Measurements from ENCODE around the gene C1QL4. TPM values are rescaled to one million over a fixed set of nuclear protein-coding genes. Genes with fewer than 3 reads are reported as not detected.
A peak's percentile ranks its signal among the peaks of the same experiment; 100 is the strongest.

The C1QL4 gene
- total and polyA plus RNA-seq, 12 donors = not detected

GRCh38 chr12:49294804-49295081 is 42.2 kb downstream of the C1QL4 start:
- H3K4me3 ChIP-seq = no peak overlapping the region
- no peaks in the 10 kb centered on the region for H3K9me3 ChIP-seq
- peaks cover 27 to 59% (median 53%) of the 10 kb centered on the region in 7 donors for H3K27me3 ChIP-seq
- WGBS, 2 donors = 55 to 67% methylated on average over 5 of the region's 5 CpGs
- DNase-seq (no peak), ATAC-seq (no peak)
- intact Hi-C loops (cut with DNase I) = loop anchor here in 5 of 10 donors (5.0 to 10.0 kb wide), 4 partner anchors 38 to 50 kb away; partner anchors contain the start of genes C1QL4 (in 2 of the 5) and DNAJC22 (in 1 of the 5)
- H3K4me1 ChIP-seq = peaks cover 12 to 40% (median 33%) of the 10 kb centered on the region in 9 donors
- no peak overlapping the region for H3K27ac ChIP-seq
- H3K36me3 ChIP-seq = no peaks in the 10 kb centered on the region
- no peak for TF ChIP-seq CTCF (IDR thresholded peaks at IDR 0.05)

GRCh38 chr12:49294086-49294803 is 42.7 kb downstream of the C1QL4 start:
- H3K4me1 ChIP-seq = peaks cover 12 to 40% (median 33%) of the 10 kb centered on the region in 9 donors

GRCh38 chr12:49293056-49293956 is 43.7 kb downstream of the C1QL4 start:
- Histone ChIP-seq H3K4me3 (peak overlapping the region in 5 of 10 donors; percentile 5 to 25 (median 11)), H3K27ac (no peak overlapping the region), H3K27me3 (peaks cover 26 to 50% (median 39%) of the 10 kb centered on the region in 7 donors), H3K9me3 (no peaks in the 10 kb centered on the region), H3K36me3 (no peaks in the 10 kb centered on the region), H3K4me1 (peaks cover 12 to 40% (median 33%) of the 10 kb centered on the region in 9 donors)
- WGBS, 2 donors = 27% methylated on average over 17 to 18 of the region's 18 CpGs
- intact Hi-C loops (cut with DNase I) = loop anchor here in 4 of 10 donors (5.0 to 10.0 kb wide), 3 partner anchors 44 to 51 kb away; partner anchors contain the start of genes C1QL4 (in 2 of the 4) and DNAJC22 (in 1 of the 4)
- DNase-seq (peak; percentile 27 to 58), ATAC-seq (peak; percentile 36 to 72 (median 56))
- TF ChIP-seq CTCF (IDR thresholded peaks at IDR 0.05) = no peak

More at GRCh38 chr12:49294086-49294803, 42.7 kb downstream of the C1QL4 start:
- Histone ChIP-seq H3K27me3 (peaks cover 27 to 57% (median 48%) of the 10 kb centered on the region in 7 donors), H3K27ac (no peak overlapping the region), H3K9me3 (no peaks in the 10 kb centered on the region), H3K36me3 (no peaks in the 10 kb centered on the region), H3K4me3 (no peak overlapping the region)
- WGBS, 2 donors = 71 to 78% methylated on average over 7 to 8 of the region's 8 CpGs
- ATAC-seq (no peak), DNase-seq (no peak)
- intact Hi-C loops (cut with DNase I) = loop anchor here in 4 of 10 donors (5.0 to 10.0 kb wide), 3 partner anchors 43 to 51 kb away; partner anchors contain the start of genes C1QL4 (in 2 of the 4) and DNAJC22 (in 1 of the 4)
- TF ChIP-seq CTCF (IDR thresholded peaks at IDR 0.05) = no peak

- DNase-seq (no peak), ATAC-seq (peak in 5 of 8 donors; percentile 3 to 8 (median 5))
- H3K27me3 ChIP-seq = peaks cover 20 to 49% (median 38%) of the 10 kb centered on the region in 7 donors
- WGBS, 2 donors = 68 to 75% methylated on average over 7 of the region's 7 CpGs
- no peak for TF ChIP-seq CTCF (IDR thresholded peaks at IDR 0.05)
- intact Hi-C loops (cut with DNase I) = loop anchor here in 4 of 10 donors (5.0 to 10.0 kb wide), 3 partner anchors 45 to 52 kb away; partner anchors contain the start of genes C1QL4 (in 2 of the 4) and DNAJC22 (in 1 of the 4)
- peaks cover 12 to 38% (median 31%) of the 10 kb centered on the region in 9 donors for H3K4me1 ChIP-seq
- peak overlapping the region in 1 of 10 donors; percentile 25 for H3K4me3 ChIP-seq
- no peaks in the 10 kb centered on the region for H3K36me3 ChIP-seq
- H3K27ac ChIP-seq = no peak overlapping the region
- H3K9me3 ChIP-seq = no peaks in the 10 kb centered on the region
These were observed 44.3 kb downstream of the C1QL4 start for GRCh38 chr12:49292729-49293055.

Data from heart right ventricle (tissue), 16 donors.